H9 (cell line): ENCODE measurements around the gene GPATCH11. TPM values are rescaled to one million over a fixed set of nuclear protein-coding genes. Genes with fewer than 3 reads are reported as not detected.

Source experiments
- DNase-seq: peaks from one replicate; pipeline ENCODE4 v3.0.0-alpha.2; 2017
- H2AFZ ChIP-seq: one replicate; pipeline ENCODE4 v1.6.1; 2013; ENCODE audit warnings: mild to moderate bottlenecking, low read length, control low read depth, moderate library complexity
- H2AK5ac ChIP-seq: 2 replicates; pipeline ENCODE4 v1.6.1; 2013; ENCODE audit warnings: low read length, control low read depth, mixed read lengths; ENCODE audit not compliant: insufficient read length
- H2BK120ac ChIP-seq: one replicate; pipeline ENCODE4 v1.6.1; 2013; ENCODE audit warnings: low read depth, mild to moderate bottlenecking, low read length, control low read depth, inconsistent platforms; ENCODE audit not compliant: poor library complexity, severe bottlenecking
- H2BK12ac ChIP-seq: 2 replicates; pipeline ENCODE4 v1.6.1; 2013; ENCODE audit warnings: low read length, control low read depth, mixed read lengths, low read depth; ENCODE audit not compliant: insufficient read length
- H2BK15ac ChIP-seq: 2 replicates; pipeline ENCODE4 v1.6.1; 2013; ENCODE audit warnings: low read depth, low read length, control low read depth
- H2BK20ac ChIP-seq: one replicate; pipeline ENCODE4 v1.6.1; 2013; ENCODE audit warnings: low read depth, mild to moderate bottlenecking, low read length, control low read depth, inconsistent platforms; ENCODE audit not compliant: poor library complexity, severe bottlenecking
- H2BK5ac ChIP-seq: 2 replicates; pipeline ENCODE4 v1.6.1; 2013; ENCODE audit warnings: low read length, control low read depth, mixed read lengths; ENCODE audit not compliant: insufficient read length
- H3K14ac ChIP-seq: 2 replicates; pipeline ENCODE4 v1.6.1; 2013; ENCODE audit warnings: low read length, control low read depth; ENCODE audit not compliant: insufficient read depth
- H3K18ac ChIP-seq: 2 replicates; pipeline ENCODE4 v1.6.1; 2013; ENCODE audit warnings: low read depth, mild to moderate bottlenecking, mixed read lengths, low read length, control low read depth; ENCODE audit not compliant: insufficient read length
- H3K23ac ChIP-seq: 2 replicates; pipeline ENCODE4 v1.6.1; 2013; ENCODE audit warnings: low read length, control low read depth, mixed read lengths, low read depth; ENCODE audit not compliant: insufficient read length
- H3K23me2 ChIP-seq: 2 replicates; pipeline ENCODE4 v1.6.1; 2013; ENCODE audit warnings: low read depth, mild to moderate bottlenecking, mixed read lengths, low read length, control low read depth; ENCODE audit not compliant: insufficient read length, poor library complexity, severe bottlenecking
- H3K27ac ChIP-seq: 2 replicates; pipeline ENCODE4 v1.5.1; 2013; ENCODE audit warnings: low read length, control low read depth, mixed read lengths, low read depth; ENCODE audit not compliant: insufficient read length
- H3K27me3 ChIP-seq: 2 replicates; pipeline ENCODE4 v1.6.1; 2013; ENCODE audit warnings: low read length, control low read depth, inconsistent platforms; ENCODE audit not compliant: insufficient read depth
- H3K4ac ChIP-seq: 2 replicates; pipeline ENCODE4 v1.6.1; 2013; ENCODE audit warnings: low read depth, mild to moderate bottlenecking, control low read depth, inconsistent platforms, low read length, moderate library complexity
- H3K4me1 ChIP-seq: 2 replicates; pipeline ENCODE4 v1.6.1; 2013; ENCODE audit warnings: low read length, control low read depth, inconsistent platforms; ENCODE audit not compliant: insufficient read depth
- H3K4me2 ChIP-seq: 2 replicates; pipeline ENCODE4 v1.6.1; 2013; ENCODE audit warnings: low read length, control low read depth, mixed read lengths; ENCODE audit not compliant: insufficient read length, insufficient read depth
- H3K56ac ChIP-seq: 2 replicates; pipeline ENCODE4 v1.6.1; 2013; ENCODE audit warnings: low read depth, mild to moderate bottlenecking, mixed read lengths, low read length, control low read depth; ENCODE audit not compliant: insufficient read length
- H3K79me1 ChIP-seq: 2 replicates; pipeline ENCODE4 v1.6.1; 2013; ENCODE audit warnings: low read depth, mild to moderate bottlenecking, moderate library complexity, low read length, control low read depth, inconsistent platforms; ENCODE audit not compliant: insufficient read depth, poor library complexity, severe bottlenecking
- H3K79me2 ChIP-seq: 2 replicates; pipeline ENCODE4 v1.6.1; 2013; ENCODE audit warnings: low read length, control low read depth, inconsistent platforms; ENCODE audit not compliant: insufficient read depth
- H3K9ac ChIP-seq: 2 replicates; pipeline ENCODE4 v1.6.1; 2013; ENCODE audit warnings: low read length, control low read depth, mixed read lengths; ENCODE audit not compliant: insufficient read length; ENCODE audit errors: extremely low read depth
- H3K9me3 ChIP-seq: one replicate; pipeline ENCODE4 v1.6.1; 2013; ENCODE audit warnings: low read depth, low read length, inconsistent platforms; ENCODE audit not compliant: control insufficient read depth
- H3T11ph ChIP-seq: one replicate; pipeline ENCODE4 v1.6.1; 2013; ENCODE audit warnings: mild to moderate bottlenecking, low read length, control low read depth, inconsistent platforms
- H4K20me1 ChIP-seq: one replicate; pipeline ENCODE4 v1.6.1; 2013; ENCODE audit not compliant: control insufficient read depth, insufficient read length, insufficient read depth
- H4K5ac ChIP-seq: 2 replicates; pipeline ENCODE4 v1.6.1; 2013; ENCODE audit warnings: low read depth, mild to moderate bottlenecking, mixed read lengths, low read length, control low read depth; ENCODE audit not compliant: insufficient read length
- H4K8ac ChIP-seq: replicated peaks from 2 replicates; pipeline ENCODE4 v1.6.1; 2013; ENCODE audit warnings: low read length, control low read depth, mixed read lengths, low read depth; ENCODE audit not compliant: insufficient read length
- H4K91ac ChIP-seq: 2 replicates; pipeline ENCODE4 v1.6.1; 2013; ENCODE audit warnings: low read depth, mild to moderate bottlenecking, moderate library complexity, mixed read lengths, low read length, control low read depth; ENCODE audit not compliant: insufficient read length
- H3K27ac Mint-ChIP-seq, 3 experiments: 2 replicates in 2 of 3; 3 replicates in 1 of 3; pipeline ENCODE4 v1.8.0; 2020 to 2021; ENCODE audit warnings: mixed read lengths in 3 of 3, mild to moderate bottlenecking in 1 of 3, moderate library complexity in 1 of 3
- H3K27me3 Mint-ChIP-seq: 2 replicates; pipeline ENCODE4 v1.8.0; 2021; ENCODE audit warnings: low read depth, mild to moderate bottlenecking, moderate library complexity, mixed read lengths
- H3K36me3 Mint-ChIP-seq, 3 experiments: 2 replicates in 2 of 3; 3 replicates in 1 of 3; pipeline ENCODE4 v1.8.0; 2020 to 2021; ENCODE audit warnings: low read depth in 3 of 3, mixed read lengths in 3 of 3; ENCODE audit not compliant: insufficient read depth in 1 of 3
- H3K4me1 Mint-ChIP-seq, 2 experiments: 2 replicates each; pipeline ENCODE4 v1.8.0; 2020; ENCODE audit warnings: mixed read lengths in 2 of 2
- H3K4me3 Mint-ChIP-seq, 2 experiments: 2 replicates in 1 of 2; 3 replicates in 1 of 2; pipeline ENCODE4 v1.8.0; 2020 to 2021; ENCODE audit warnings: mild to moderate bottlenecking in 2 of 2, mixed read lengths in 2 of 2, moderate library complexity in 1 of 2
- H3K9me3 Mint-ChIP-seq, 2 experiments: 2 replicates in 1 of 2; 3 replicates in 1 of 2; pipeline ENCODE4 v1.8.0; 2020; ENCODE audit warnings: mild to moderate bottlenecking in 2 of 2, mixed read lengths in 2 of 2, moderate library complexity in 1 of 2
- CTCF ChIP-seq: fragments of 200-600 bp; sonication (generic); conservative IDR thresholded peaks from 3 replicates; pipeline ENCODE4 v1.8.0; 2021; ENCODE audit warnings: antibody characterized with exemption, mild to moderate bottlenecking
- WGBS: extraction: QIAGEN DNeasy Blood & Tissue Kit; methylation state at CpG from one replicate; pipeline ENCODE4 v1.1.7; 2013; ENCODE audit warnings: missing lambda C conversion rate, low lambda C conversion rate, mixed read lengths; ENCODE audit not compliant: insufficient read length; ENCODE audit errors: extremely low coverage; 5-methylcytosine and 5-hydroxymethylcytosine counted together
- total RNA-seq: library from RNA; stranded (reverse); gene quantifications from 2 replicates; pipeline ENCODE4 v1.2.1, GENCODE V29; 2021

Gene GPATCH11
- total RNA-seq, 1 experiment from 2014 or later, result 3.1 TPM

- Histone ChIP-seq H3K56ac (no peak overlapping the region), H2AFZ (no peak overlapping the region), H4K8ac (no peak overlapping the region), H3K27ac (no peak overlapping the region), H3K14ac (no peak overlapping the region), H3K9me3 (no peaks in the 10 kb centered on the region), H3K27me3 (no peaks in the 10 kb centered on the region), H2BK5ac (no peak overlapping the region), H2BK12ac (no peak overlapping the region), H3K18ac (no peak overlapping the region), H3K9ac (no peak overlapping the region), H3K4ac (no peak overlapping the region), H4K5ac (no peak overlapping the region), H3K23me2 (peaks cover 2% of the 10 kb centered on the region), H3K79me1 (no peaks in the 10 kb centered on the region), H2BK15ac (no peak overlapping the region), H3K23ac (no peak overlapping the region), H3K4me1 (no peaks in the 10 kb centered on the region), H3K4me2 (no peak overlapping the region), H2BK20ac (no peak overlapping the region), H4K20me1 (no peaks in the 10 kb centered on the region), H2BK120ac (no peak overlapping the region), H4K91ac (no peak overlapping the region), H2AK5ac (no peak overlapping the region), H3K79me2 (no peaks in the 10 kb centered on the region), H3T11ph (no peak overlapping the region)
- no peaks in the 10 kb centered on the region for H3K27me3 Mint-ChIP-seq
- H3K27ac Mint-ChIP-seq, result no peak overlapping the region
- no CpG with 5 or more reads among the region's 2 CpGs for WGBS
- no peak overlapping the region for H3K4me3 Mint-ChIP-seq
- H3K9me3 Mint-ChIP-seq, result no peaks in the 10 kb centered on the region
- H3K4me1 Mint-ChIP-seq, result peaks cover 4 to 5% of the 10 kb centered on the region in 2 experiments; a peak in 2 of 4 replicates
- peaks cover 3 to 30% (median 6%) of the 10 kb centered on the region in 3 experiments; a peak in 6 of 7 replicates for H3K36me3 Mint-ChIP-seq
- no peak for DNase-seq
- no peak for TF ChIP-seq CTCF
Measured at GRCh38 chr2:37080266-37080665, 4.1 kb upstream of the GPATCH11 start.
